PFSK-1 (cell line): ENCODE measurements around the gene ACP3.

Source experiments
- FOXP2 ChIP-seq: optimal IDR thresholded peaks from 2 replicates; pipeline ENCODE3; 2011; ENCODE audit warnings: borderline replicate concordance, control low read depth, inconsistent platforms; ENCODE audit not compliant: insufficient read depth; ENCODE audit errors: extremely low read length, extremely low read depth
- POLR2AphosphoS5 ChIP-seq: IDR thresholded peaks from 2 replicates; pipeline ENCODE4 v1.6.1; 2012; ENCODE audit warnings: low read depth, mild to moderate bottlenecking, control low read depth, low read length, moderate library complexity
- REST ChIP-seq, 2 experiments: IDR thresholded peaks; 2 replicates each; pipeline versions ENCODE4 v1.6.1 to v1.8.0; 2011 to 2012; ENCODE audit warnings: low read depth in 2 of 2, low read length in 2 of 2, control low read depth in 1 of 2, inconsistent platforms in 1 of 2, mild to moderate bottlenecking in 1 of 2, moderate library complexity in 1 of 2; ENCODE audit not compliant: insufficient read depth in 1 of 2
- SIN3A ChIP-seq: IDR thresholded peaks from 2 replicates; pipeline ENCODE4 v1.6.1; 2012; ENCODE audit warnings: mild to moderate bottlenecking, low read length, moderate library complexity, borderline replicate concordance; ENCODE audit not compliant: insufficient read depth
- TAF1 ChIP-seq: IDR thresholded peaks from 2 replicates; pipeline ENCODE4 v1.6.1; 2012; ENCODE audit warnings: low read length, control low read depth, borderline replicate concordance; ENCODE audit not compliant: insufficient read depth

ACP3 gene

GRCh38 chr3:132378846-132379245 lies 61.6 kb downstream of the ACP3 start:
- TF ChIP-seq REST (IDR thresholded peaks at IDR 0.05; ENCODE audit: insufficient read depth in 1 of 2, low read depth in 2 of 2, low read length in 2 of 2) (no peak), POLR2AphosphoS5 (no peak), SIN3A (no peak), FOXP2 (no peak), TAF1 (no peak)

- TF ChIP-seq SIN3A (no peak), POLR2AphosphoS5 (no peak), REST (IDR thresholded peaks at IDR 0.05; ENCODE audit: insufficient read depth in 1 of 2, low read depth in 2 of 2, low read length in 2 of 2) (no peak)
These were observed 63.7 kb downstream of the ACP3 start for GRCh38 chr3:132380920-132381319.

- TF ChIP-seq FOXP2 = no peak
- no peak for TF ChIP-seq SIN3A
- TF ChIP-seq POLR2AphosphoS5 = no peak
- TF ChIP-seq REST (IDR thresholded peaks at IDR 0.05; ENCODE audit: insufficient read depth in 1 of 2, low read depth in 2 of 2, low read length in 2 of 2) = no peak
- TF ChIP-seq TAF1 = no peak
These were observed 64.2 kb downstream of the ACP3 start for GRCh38 chr3:132381348-132381944.

- no peak for TF ChIP-seq TAF1
- no peak for TF ChIP-seq POLR2AphosphoS5
- TF ChIP-seq SIN3A = no peak
- TF ChIP-seq REST (IDR thresholded peaks at IDR 0.05; ENCODE audit: insufficient read depth in 1 of 2, low read depth in 2 of 2, low read length in 2 of 2) = no peak
- TF ChIP-seq FOXP2 = no peak
These were observed 65.1 kb downstream of the ACP3 start for GRCh38 chr3:132382267-132382666.

GRCh38 chr3:132382688-132383194 lies 65.5 kb downstream of the ACP3 start:
- no peak for TF ChIP-seq POLR2AphosphoS5
